GM23248 (cell line): ENCODE measurements around the gene PDE6D. TPM values are rescaled to one million over a fixed set of nuclear protein-coding genes. Genes with fewer than 3 reads are reported as not detected.

Source experiments
- DNase-seq: peaks from one replicate; pipeline ENCODE4 v3.0.0-alpha.2; 2015
- H2AFZ ChIP-seq: fragments of 200-600 bp; sonication (generic); 2 replicates; pipeline ENCODE4 v1.6.1; 2016; ENCODE audit warnings: antibody characterized with exemption
- H3F3A ChIP-seq: fragments of 200-600 bp; sonication (generic); 2 replicates; pipeline ENCODE4 v1.6.1; 2016; ENCODE audit warnings: mild to moderate bottlenecking, antibody characterized with exemption, mixed run types; ENCODE audit not compliant: insufficient read depth
- H3K27ac ChIP-seq: fragments of 200-600 bp; sonication (generic); 2 replicates; pipeline ENCODE4 v1.5.1; 2016; ENCODE audit warnings: mild to moderate bottlenecking
- H3K27me3 ChIP-seq: fragments of 200-600 bp; sonication (generic); replicated peaks from 2 replicates; pipeline ENCODE4 v1.6.1; 2016; ENCODE audit warnings: mild to moderate bottlenecking; ENCODE audit not compliant: insufficient read depth
- H3K36me3 ChIP-seq: fragments of 200-600 bp; sonication (generic); 2 replicates; pipeline ENCODE4 v1.6.1; 2016; ENCODE audit warnings: low read depth, mild to moderate bottlenecking
- H3K4me1 ChIP-seq: fragments of 200-600 bp; sonication (generic); 2 replicates; pipeline ENCODE4 v1.6.1; 2016; ENCODE audit warnings: mild to moderate bottlenecking; ENCODE audit not compliant: insufficient read depth
- H3K4me2 ChIP-seq: fragments of 200-600 bp; sonication (generic); one replicate; pipeline ENCODE4 v1.6.1; 2016; ENCODE audit warnings: mild to moderate bottlenecking; ENCODE audit not compliant: unreplicated experiment
- H3K4me3 ChIP-seq: fragments of 200-600 bp; sonication (generic); 2 replicates; pipeline ENCODE4 v1.5.1; 2016; ENCODE audit warnings: mild to moderate bottlenecking
- H3K79me2 ChIP-seq: fragments of 200-600 bp; sonication (generic); 2 replicates; pipeline ENCODE4 v1.6.1; 2016; ENCODE audit warnings: mild to moderate bottlenecking; ENCODE audit not compliant: insufficient read depth
- H3K9ac ChIP-seq: fragments of 200-600 bp; sonication (generic); 2 replicates; pipeline ENCODE4 v1.6.1; 2016; ENCODE audit warnings: mild to moderate bottlenecking
- H3K9me2 ChIP-seq: fragments of 200-600 bp; sonication (generic); 2 replicates; pipeline ENCODE4 v1.6.1; 2016; ENCODE audit warnings: mixed run types, mild to moderate bottlenecking, moderate library complexity; ENCODE audit not compliant: insufficient read depth
- H3K9me3 ChIP-seq: fragments of 200-600 bp; sonication (generic); one replicate; pipeline ENCODE4 v1.6.1; 2017; ENCODE audit warnings: low read depth
- H4K20me1 ChIP-seq: fragments of 200-600 bp; sonication (generic); 2 replicates; pipeline ENCODE4 v1.6.0; 2016; ENCODE audit not compliant: insufficient read depth
- EZH2 ChIP-seq: fragments of 200-600 bp; sonication (generic); IDR thresholded peaks from 2 replicates; pipeline ENCODE4 v1.6.1; 2018; ENCODE audit warnings: antibody characterized with exemption, mild to moderate bottlenecking; ENCODE audit not compliant: insufficient read depth, poor library complexity, severe bottlenecking
- EZH2phosphoT487 ChIP-seq: fragments of 200-600 bp; sonication (generic); IDR thresholded peaks from 2 replicates; pipeline ENCODE4 v1.6.1; 2018; ENCODE audit warnings: antibody characterized with exemption, moderate library complexity, mild to moderate bottlenecking, low read depth; ENCODE audit not compliant: insufficient read depth
- WGBS, 2 experiments: methylation state at CpG; one replicate each; pipeline ENCODE4 v1.1.6; 2015 to 2017; ENCODE audit warnings: low lambda C conversion rate in 2 of 2, low coverage in 1 of 2; ENCODE audit errors: missing lambda C conversion rate in 2 of 2; 5-methylcytosine and 5-hydroxymethylcytosine counted together
- in situ Hi-C: fragments of 300-500 bp; cut with MboI; formaldehyde crosslinking; loops from 2 replicates; pipeline ENCODE4 v1.15.0; 2020
- polyA plus RNA-seq: library from polyadenylated mRNA; unstranded; fragments of >200 nt; fragmentation: Nextera tagmentation; extraction: Ambion mirVana; gene quantifications from 2 replicates; pipeline ENCODE4 v1.2.1, GENCODE V29; 2016
- total RNA-seq: library from RNA; depleted of rRNA; stranded (reverse); fragments of >200 nt; shearing (Covaris generic); gene quantifications from 2 replicates; pipeline ENCODE4 v1.2.3, GENCODE V29; 2014

The PDE6D gene
- total and polyA plus RNA-seq, 2 experiments from 2014 or later = 29.5 to 36.3 TPM

- Histone ChIP-seq H3K79me2 (no peaks in the 10 kb centered on the region), H2AFZ (no peak overlapping the region), H3K9me3 (no peaks in the 10 kb centered on the region), H3F3A (no peaks in the 10 kb centered on the region), H3K9ac (no peak overlapping the region), H3K9me2 (no peaks in the 10 kb centered on the region), H3K4me2 (no peak overlapping the region), H3K4me1 (no peaks in the 10 kb centered on the region), H3K27ac (no peak overlapping the region), H4K20me1 (no peaks in the 10 kb centered on the region), H3K27me3 (no peaks in the 10 kb centered on the region), H3K36me3 (no peaks in the 10 kb centered on the region), H3K4me3 (no peak overlapping the region)
- in situ Hi-C loops = no loop called here
- TF ChIP-seq EZH2phosphoT487 = no peak
- TF ChIP-seq EZH2 = no peak
- whole genome bisulfite sequencing, 2 experiments = 88 to 89% methylated on average over 10 of the region's 10 CpGs
- no peak for DNase-seq
Observed at GRCh38 chr2:231725476-231725875, 55.6 kb downstream of the PDE6D start.

DNA sequence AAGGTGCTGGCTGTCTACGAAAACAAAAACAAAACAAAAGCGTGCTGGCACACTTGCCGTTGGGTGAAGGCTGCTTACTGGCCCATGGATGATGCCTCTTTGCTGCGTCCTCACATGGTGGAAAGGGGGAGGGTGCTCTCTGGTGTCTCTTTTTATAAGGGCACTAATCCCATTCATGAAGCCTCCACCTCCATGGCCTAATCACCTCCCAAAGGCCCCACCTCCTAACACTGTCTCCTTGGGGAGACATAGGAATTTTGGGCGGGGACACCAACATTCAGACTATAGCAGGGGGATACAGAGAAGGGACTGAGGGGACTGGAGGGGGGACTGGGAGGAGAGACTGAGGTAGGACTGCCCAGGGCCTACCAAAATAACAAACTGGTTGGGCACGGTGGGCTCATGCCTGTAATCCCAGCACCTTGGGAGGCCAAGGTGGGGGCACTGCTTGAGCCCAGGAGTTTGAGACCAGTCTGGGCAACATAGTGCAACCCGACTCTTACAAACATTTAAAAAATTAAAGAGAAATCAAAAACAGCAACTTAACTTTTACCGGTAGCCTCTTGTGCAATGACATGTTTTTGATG, 58.3 kb downstream of the PDE6D start:
- Histone ChIP-seq H4K20me1 (no peaks in the 10 kb centered on the region), H3K4me3 (no peak overlapping the region), H3K9me2 (no peaks in the 10 kb centered on the region), H3K4me1 (peaks cover 3% of the 10 kb centered on the region; the same call in 1 of the 2 replicates), H2AFZ (no peak overlapping the region), H3K9me3 (no peaks in the 10 kb centered on the region), H3F3A (no peaks in the 10 kb centered on the region; the same call in 1 of the 2 replicates), H3K27ac (no peak overlapping the region), H3K4me2 (no peak overlapping the region), H3K9ac (no peak overlapping the region), H3K27me3 (no peaks in the 10 kb centered on the region), H3K36me3 (no peaks in the 10 kb centered on the region), H3K79me2 (no peaks in the 10 kb centered on the region)
- 76% methylated on average over 8 of the region's 8 CpGs for WGBS, 2 experiments
- in situ Hi-C loops = no loop called here
- no peak for TF ChIP-seq EZH2
- no peak for TF ChIP-seq EZH2phosphoT487
- DNase-seq = no peak

- H4K20me1 ChIP-seq = no peaks in the 10 kb centered on the region
- in situ Hi-C loops = no loop called here
- no peaks in the 10 kb centered on the region for H3K9me2 ChIP-seq
- no peak overlapping the region for H3K9ac ChIP-seq
- peak; percentile 7 for DNase-seq
- no peaks in the 10 kb centered on the region for H3K27me3 ChIP-seq
- H3K4me1 ChIP-seq = peaks cover 18% of the 10 kb centered on the region
- H2AFZ ChIP-seq = no peak overlapping the region
- no peaks in the 10 kb centered on the region for H3K9me3 ChIP-seq
- no peak overlapping the region for H3K27ac ChIP-seq
- TF ChIP-seq EZH2 = no peak
- no peak for TF ChIP-seq EZH2phosphoT487
- H3F3A ChIP-seq = peaks cover 10% of the 10 kb centered on the region
- H3K79me2 ChIP-seq = no peaks in the 10 kb centered on the region
- 60 to 67% methylated on average over 8 of the region's 8 CpGs for WGBS, 2 experiments
- H3K4me2 ChIP-seq = no peak overlapping the region
- no peak overlapping the region for H3K4me3 ChIP-seq
- H3K36me3 ChIP-seq = no peaks in the 10 kb centered on the region
Observed at GRCh38 chr2:231720987-231721966, 59.8 kb downstream of the PDE6D start.

- H3K79me2 ChIP-seq = no peaks in the 10 kb centered on the region
- H3F3A ChIP-seq = peaks cover 10% of the 10 kb centered on the region
- H3K9me3 ChIP-seq = no peaks in the 10 kb centered on the region
- H3K4me1 ChIP-seq = peaks cover 26% of the 10 kb centered on the region
- H3K27ac ChIP-seq = no peak overlapping the region
- WGBS, 2 experiments = 83 to 85% methylated on average over 7 of the region's 7 CpGs
- H3K36me3 ChIP-seq = no peaks in the 10 kb centered on the region
- no peak overlapping the region for H3K9ac ChIP-seq
- H4K20me1 ChIP-seq = no peaks in the 10 kb centered on the region
- no peak for TF ChIP-seq EZH2
- no peak for TF ChIP-seq EZH2phosphoT487
- no peak overlapping the region for H3K4me2 ChIP-seq
- no peaks in the 10 kb centered on the region for H3K27me3 ChIP-seq
- no peak for DNase-seq
- H2AFZ ChIP-seq = no peak overlapping the region
- no peaks in the 10 kb centered on the region for H3K9me2 ChIP-seq
- in situ Hi-C loops = no loop called here
- no peak overlapping the region for H3K4me3 ChIP-seq
Observed at GRCh38 chr2:231720292-231720986, 60.6 kb downstream of the PDE6D start.
